ENCODE measurements around the gene SLC44A1.

Gene SLC44A1

DNA sequence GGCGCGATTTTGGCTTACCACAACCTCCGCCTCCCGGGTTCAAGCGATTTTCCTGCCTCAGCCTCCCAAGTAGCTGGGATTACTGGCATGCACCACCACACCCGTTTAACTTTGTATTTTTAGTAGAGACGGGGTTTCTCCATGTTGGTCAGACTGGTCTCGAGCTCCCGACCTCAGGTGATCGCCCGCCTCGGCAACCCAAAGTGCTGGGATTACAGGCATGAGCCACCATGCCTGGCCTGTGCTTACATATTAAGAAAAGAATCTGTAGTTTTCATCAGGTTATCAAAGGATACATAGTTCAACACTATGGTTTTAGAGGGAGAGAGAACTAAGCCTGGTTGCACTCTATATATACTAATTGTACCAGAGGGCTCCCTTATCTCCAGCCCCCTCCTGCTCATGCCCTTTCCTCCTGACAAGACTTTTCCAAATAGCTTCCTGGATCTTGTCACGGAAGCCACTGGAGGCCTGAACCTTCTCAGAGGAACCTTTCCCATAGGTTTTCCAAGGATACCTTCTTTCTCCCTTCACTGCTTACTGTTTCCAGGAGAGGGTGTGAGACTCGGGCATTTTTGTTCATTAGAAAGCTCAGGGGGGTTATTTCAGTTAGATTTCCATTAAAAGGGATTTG is 53.1 kb downstream of the SLC44A1 start:
- DNase-seq (ENCODE audit: low spot score): no peak
- Histone ChIP-seq H3K23ac (ENCODE audit: low read depth, low read length, poor library complexity) (no peak overlapping the region), H3K9ac (ENCODE audit: low read depth, low read length, poor library complexity) (no peak overlapping the region), H3K27ac (replicated peaks; ENCODE audit: low read length) (no peak overlapping the region), H4K8ac (ENCODE audit: low read depth, low read length) (no peak overlapping the region), H3K79me1 (ENCODE audit: low read depth, low read length) (no peaks in the 10 kb centered on the region), H4K91ac (ENCODE audit: low read depth, low read length, poor library complexity) (no peak overlapping the region), H3K4me3 (ENCODE audit: low read length in 2 of 2) (no peak overlapping the region), H3K18ac (ENCODE audit: low read length) (no peak overlapping the region), H3K36me3 (replicated peaks in 1 of 2; ENCODE audit: control insufficient read depth in 2 of 2, insufficient read depth in 2 of 2, low read length in 2 of 2) (no peaks in the 10 kb centered on the region), H3K27me3 (ENCODE audit: control insufficient read depth in 3 of 3, insufficient read depth in 3 of 3, low read depth in 1 of 3, low read length in 3 of 3) (no peaks in the 10 kb centered on the region), H2BK120ac (ENCODE audit: low read depth, low read length) (no peak overlapping the region), H2BK12ac (ENCODE audit: low read length) (no peak overlapping the region), H3K14ac (ENCODE audit: low read length) (no peak overlapping the region), H3K4ac (ENCODE audit: low read length) (no peak overlapping the region), H3K9me3 (replicated peaks in 1 of 2; ENCODE audit: control insufficient read depth in 2 of 2, insufficient read depth in 1 of 2, low read depth in 1 of 2, low read length in 2 of 2) (no peaks in the 10 kb centered on the region), H2AK5ac (ENCODE audit: low read depth, low read length) (no peak overlapping the region), H3K4me1 (ENCODE audit: control insufficient read depth in 2 of 2, insufficient read depth in 1 of 2, low read depth in 1 of 2, low read length in 2 of 2) (peaks cover 2 to 6% of the 10 kb centered on the region in 2 donors), H2BK5ac (ENCODE audit: low read length) (no peak overlapping the region), H2AFZ (ENCODE audit: low read length) (no peak overlapping the region), H2BK15ac (ENCODE audit: low read length) (no peak overlapping the region), H3K4me2 (ENCODE audit: insufficient read depth, low read length, poor library complexity, severe bottlenecking) (no peak overlapping the region)
- WGBS, 2 donors (ENCODE audit: extremely low coverage in 2 of 2, insufficient read length in 2 of 2, insufficient replicate concordance in 1 of 2): no CpG with 5 or more reads among the region's 14 CpGs

DNA sequence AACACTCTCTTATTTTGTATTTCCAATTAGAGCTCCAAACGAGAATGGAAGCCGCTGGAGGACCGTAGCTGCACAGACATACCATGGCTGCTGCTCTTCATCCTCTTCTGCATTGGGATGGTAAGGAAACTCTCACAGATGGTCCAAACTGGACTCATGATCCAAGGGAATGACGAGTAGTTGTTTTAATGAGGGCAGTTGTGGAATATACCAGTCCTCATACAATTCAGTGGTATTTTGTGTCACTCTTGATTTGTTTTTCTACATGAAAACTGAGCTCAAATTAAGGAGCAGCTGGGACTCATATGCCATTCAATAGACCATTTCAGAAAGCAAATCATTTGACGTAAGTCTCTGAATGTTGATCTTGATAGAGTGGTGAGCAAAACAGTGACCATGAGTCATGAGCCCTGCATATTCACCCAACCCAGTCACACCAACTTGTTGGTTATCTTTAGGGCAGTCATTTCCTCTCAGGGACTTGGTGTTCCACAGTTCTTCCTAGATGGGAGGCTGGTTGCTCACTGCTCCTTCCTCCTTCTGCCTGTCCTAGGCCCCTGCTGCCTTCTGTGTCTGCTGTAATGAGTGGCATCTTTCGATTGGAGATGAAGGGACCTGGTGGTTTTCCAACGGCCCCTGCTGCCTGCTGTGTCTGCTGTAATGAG is 54.9 kb downstream of the SLC44A1 start:
- WGBS, 2 donors (ENCODE audit: extremely low coverage in 2 of 2, insufficient read length in 2 of 2, insufficient replicate concordance in 1 of 2): no CpG with 5 or more reads among the region's 7 CpGs
- no peak for DNase-seq (ENCODE audit: low spot score)
- H3K4me2 ChIP-seq (ENCODE audit: insufficient read depth, low read length, poor library complexity, severe bottlenecking): no peak overlapping the region
- no peak overlapping the region for H3K23ac ChIP-seq (ENCODE audit: low read depth, low read length, poor library complexity)
- H2AFZ ChIP-seq (ENCODE audit: low read length): no peak overlapping the region
- no peak overlapping the region for H2BK12ac ChIP-seq (ENCODE audit: low read length)
- no peak overlapping the region for H3K27ac ChIP-seq (replicated peaks; ENCODE audit: low read length)
- H4K8ac ChIP-seq (ENCODE audit: low read depth, low read length): no peak overlapping the region
- no peak overlapping the region for H3K18ac ChIP-seq (ENCODE audit: low read length)
- no peaks in the 10 kb centered on the region for H3K79me1 ChIP-seq (ENCODE audit: low read depth, low read length)
- H3K14ac ChIP-seq (ENCODE audit: low read length): no peak overlapping the region
- no peak overlapping the region for H3K4ac ChIP-seq (ENCODE audit: low read length)
- H3K36me3 ChIP-seq (replicated peaks in 1 of 2; ENCODE audit: control insufficient read depth in 2 of 2, insufficient read depth in 2 of 2, low read length in 2 of 2): no peaks in the 10 kb centered on the region
- peaks cover 2 to 6% of the 10 kb centered on the region in 2 donors for H3K4me1 ChIP-seq (ENCODE audit: control insufficient read depth in 2 of 2, insufficient read depth in 1 of 2, low read depth in 1 of 2, low read length in 2 of 2)
- no peak overlapping the region for H3K9ac ChIP-seq (ENCODE audit: low read depth, low read length, poor library complexity)
- H2BK15ac ChIP-seq (ENCODE audit: low read length): no peak overlapping the region
- no peak overlapping the region for H4K91ac ChIP-seq (ENCODE audit: low read depth, low read length, poor library complexity)
- H3K4me3 ChIP-seq (ENCODE audit: low read length in 2 of 2): no peak overlapping the region
- no peak overlapping the region for H2BK5ac ChIP-seq (ENCODE audit: low read length)
- no peaks in the 10 kb centered on the region for H3K27me3 ChIP-seq (ENCODE audit: control insufficient read depth in 3 of 3, insufficient read depth in 3 of 3, low read depth in 1 of 3, low read length in 3 of 3)
- H2AK5ac ChIP-seq (ENCODE audit: low read depth, low read length): no peak overlapping the region
- no peak overlapping the region for H2BK120ac ChIP-seq (ENCODE audit: low read depth, low read length)
- H3K9me3 ChIP-seq (replicated peaks in 1 of 2; ENCODE audit: control insufficient read depth in 2 of 2, insufficient read depth in 1 of 2, low read depth in 1 of 2, low read length in 2 of 2): no peaks in the 10 kb centered on the region

DNA sequence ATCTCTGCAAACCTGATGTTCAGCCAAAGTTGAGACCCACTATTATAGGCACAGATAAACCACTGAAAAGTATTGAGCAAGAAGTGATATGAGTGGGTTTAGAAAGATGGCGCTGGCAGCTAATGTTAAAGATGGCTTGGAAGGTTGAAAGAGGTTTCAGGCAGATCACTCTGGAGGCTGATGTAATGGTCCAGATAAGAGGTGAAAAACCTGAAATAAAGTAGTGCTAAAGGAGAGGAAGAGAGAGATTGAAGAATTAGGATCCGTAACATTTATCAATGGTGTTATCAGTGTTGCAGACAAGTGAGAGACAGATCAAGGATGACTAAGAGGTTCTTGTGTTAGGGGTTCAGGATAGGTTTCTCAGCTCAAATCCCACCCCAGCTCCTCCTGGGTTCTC is 58.3 kb downstream of the SLC44A1 start:
- Histone ChIP-seq H3K18ac (ENCODE audit: low read length) (no peak overlapping the region), H3K9me3 (replicated peaks in 1 of 2; ENCODE audit: control insufficient read depth in 2 of 2, insufficient read depth in 1 of 2, low read depth in 1 of 2, low read length in 2 of 2) (peaks cover 0 to under 1% of the 10 kb centered on the region in 2 donors), H2BK12ac (ENCODE audit: low read length) (no peak overlapping the region), H3K4me2 (ENCODE audit: insufficient read depth, low read length, poor library complexity, severe bottlenecking) (no peak overlapping the region), H3K14ac (ENCODE audit: low read length) (no peak overlapping the region), H3K4me1 (ENCODE audit: control insufficient read depth in 2 of 2, insufficient read depth in 1 of 2, low read depth in 1 of 2, low read length in 2 of 2) (peaks cover 0 to 1% of the 10 kb centered on the region in 2 donors), H3K9ac (ENCODE audit: low read depth, low read length, poor library complexity) (no peak overlapping the region), H3K23ac (ENCODE audit: low read depth, low read length, poor library complexity) (no peak overlapping the region), H3K4ac (ENCODE audit: low read length) (no peak overlapping the region), H2AFZ (ENCODE audit: low read length) (no peak overlapping the region), H3K79me1 (ENCODE audit: low read depth, low read length) (no peaks in the 10 kb centered on the region), H2BK15ac (ENCODE audit: low read length) (no peak overlapping the region), H4K8ac (ENCODE audit: low read depth, low read length) (no peak overlapping the region), H3K27ac (replicated peaks; ENCODE audit: low read length) (no peak overlapping the region), H2BK5ac (ENCODE audit: low read length) (no peak overlapping the region), H3K36me3 (replicated peaks in 1 of 2; ENCODE audit: control insufficient read depth in 2 of 2, insufficient read depth in 2 of 2, low read length in 2 of 2) (no peaks in the 10 kb centered on the region), H4K91ac (ENCODE audit: low read depth, low read length, poor library complexity) (no peak overlapping the region), H2AK5ac (ENCODE audit: low read depth, low read length) (no peak overlapping the region), H3K4me3 (ENCODE audit: low read length in 2 of 2) (no peak overlapping the region), H3K27me3 (ENCODE audit: control insufficient read depth in 3 of 3, insufficient read depth in 3 of 3, low read depth in 1 of 3, low read length in 3 of 3) (no peaks in the 10 kb centered on the region), H2BK120ac (ENCODE audit: low read depth, low read length) (no peak overlapping the region)
- DNase-seq (ENCODE audit: low spot score): no peak
- no CpG with 5 or more reads among the region's 2 CpGs for WGBS, 2 donors (ENCODE audit: extremely low coverage in 2 of 2, insufficient read length in 2 of 2, insufficient replicate concordance in 1 of 2)

DNA sequence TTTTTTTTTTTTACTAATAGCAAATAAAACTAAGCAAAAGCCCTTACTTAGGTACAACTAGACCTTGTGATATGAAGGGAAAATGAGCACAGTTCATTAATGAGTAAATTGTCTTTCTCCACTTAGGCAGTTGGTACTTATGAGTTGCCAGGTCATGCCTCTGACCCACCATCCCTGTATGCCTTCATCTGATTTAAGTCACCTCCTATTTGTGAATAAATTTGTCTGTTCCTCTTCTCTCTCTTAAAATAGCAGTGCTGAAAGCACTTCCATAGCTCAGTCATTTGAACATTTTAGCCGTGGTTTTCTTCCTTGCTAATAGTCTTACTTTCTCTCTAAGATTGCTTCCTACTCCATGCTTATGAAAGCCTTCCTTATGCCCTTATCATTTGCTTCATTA is 61.4 kb downstream of the SLC44A1 start:
- H2BK15ac ChIP-seq (ENCODE audit: low read length): no peak overlapping the region
- no peak overlapping the region for H3K23ac ChIP-seq (ENCODE audit: low read depth, low read length, poor library complexity)
- H3K14ac ChIP-seq (ENCODE audit: low read length): no peak overlapping the region
- no peak overlapping the region for H3K9ac ChIP-seq (ENCODE audit: low read depth, low read length, poor library complexity)
- no peak overlapping the region for H4K8ac ChIP-seq (ENCODE audit: low read depth, low read length)
- no peak overlapping the region for H3K27ac ChIP-seq (replicated peaks; ENCODE audit: low read length)
- H2BK120ac ChIP-seq (ENCODE audit: low read depth, low read length): no peak overlapping the region
- no peak overlapping the region for H3K18ac ChIP-seq (ENCODE audit: low read length)
- H3K4me2 ChIP-seq (ENCODE audit: insufficient read depth, low read length, poor library complexity, severe bottlenecking): no peak overlapping the region
- no peak overlapping the region for H2AFZ ChIP-seq (ENCODE audit: low read length)
- H3K27me3 ChIP-seq (ENCODE audit: control insufficient read depth in 3 of 3, insufficient read depth in 3 of 3, low read depth in 1 of 3, low read length in 3 of 3): no peaks in the 10 kb centered on the region
- H4K91ac ChIP-seq (ENCODE audit: low read depth, low read length, poor library complexity): no peak overlapping the region
- no peak overlapping the region for H3K4ac ChIP-seq (ENCODE audit: low read length)
- peaks cover 0 to 1% of the 10 kb centered on the region in 2 donors for H3K9me3 ChIP-seq (replicated peaks in 1 of 2; ENCODE audit: control insufficient read depth in 2 of 2, insufficient read depth in 1 of 2, low read depth in 1 of 2, low read length in 2 of 2)
- DNase-seq (ENCODE audit: low spot score): no peak
- no peak overlapping the region for H2AK5ac ChIP-seq (ENCODE audit: low read depth, low read length)
- H3K36me3 ChIP-seq (replicated peaks in 1 of 2; ENCODE audit: control insufficient read depth in 2 of 2, insufficient read depth in 2 of 2, low read length in 2 of 2): no peaks in the 10 kb centered on the region
- no CpG with 5 or more reads among the region's 1 CpG for whole genome bisulfite sequencing, 2 donors (ENCODE audit: extremely low coverage in 2 of 2, insufficient read length in 2 of 2, insufficient replicate concordance in 1 of 2)
- peaks cover 7 to 10% of the 10 kb centered on the region in 2 donors for H3K4me1 ChIP-seq (ENCODE audit: control insufficient read depth in 2 of 2, insufficient read depth in 1 of 2, low read depth in 1 of 2, low read length in 2 of 2)
- no peaks in the 10 kb centered on the region for H3K79me1 ChIP-seq (ENCODE audit: low read depth, low read length)
- no peak overlapping the region for H2BK5ac ChIP-seq (ENCODE audit: low read length)
- H3K4me3 ChIP-seq (ENCODE audit: low read length in 2 of 2): no peak overlapping the region
- no peak overlapping the region for H2BK12ac ChIP-seq (ENCODE audit: low read length)
